ENCODE measurements around the gene POLG.

DNA sequence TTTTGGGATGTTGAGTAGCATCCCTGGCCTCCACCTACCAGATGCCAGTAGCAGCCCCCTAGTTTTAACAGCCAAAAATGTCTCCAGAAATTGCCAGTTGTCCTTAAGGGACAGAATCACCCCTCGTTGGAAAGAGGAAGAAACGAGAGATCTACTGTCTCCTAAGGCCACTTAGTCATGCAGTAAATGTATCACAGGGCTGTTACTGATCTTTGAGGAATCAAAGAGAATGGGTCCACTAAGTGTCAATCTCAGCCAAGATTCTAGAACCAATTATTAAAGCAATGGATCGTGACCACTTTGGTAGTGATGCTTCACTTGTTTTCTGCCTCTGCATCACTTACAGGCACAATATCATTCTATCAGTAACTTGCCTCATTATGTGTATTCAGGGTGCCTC is 26.4 kb downstream of the POLG start:
- TF ChIP-seq POLR2A (IDR thresholded peaks at IDR 0.05; ENCODE audit: low read depth, low read length) (no peak), TAF1 (IDR thresholded peaks at IDR 0.05; ENCODE audit: borderline replicate concordance, low read depth, low read length) (no peak), POLR2AphosphoS5 (IDR thresholded peaks at IDR 0.05; ENCODE audit: low read depth, low read length) (no peak)

Data from GM12892 (cell line).